ENCODE data around the gene MFAP2.

The MFAP2 gene

DNA sequence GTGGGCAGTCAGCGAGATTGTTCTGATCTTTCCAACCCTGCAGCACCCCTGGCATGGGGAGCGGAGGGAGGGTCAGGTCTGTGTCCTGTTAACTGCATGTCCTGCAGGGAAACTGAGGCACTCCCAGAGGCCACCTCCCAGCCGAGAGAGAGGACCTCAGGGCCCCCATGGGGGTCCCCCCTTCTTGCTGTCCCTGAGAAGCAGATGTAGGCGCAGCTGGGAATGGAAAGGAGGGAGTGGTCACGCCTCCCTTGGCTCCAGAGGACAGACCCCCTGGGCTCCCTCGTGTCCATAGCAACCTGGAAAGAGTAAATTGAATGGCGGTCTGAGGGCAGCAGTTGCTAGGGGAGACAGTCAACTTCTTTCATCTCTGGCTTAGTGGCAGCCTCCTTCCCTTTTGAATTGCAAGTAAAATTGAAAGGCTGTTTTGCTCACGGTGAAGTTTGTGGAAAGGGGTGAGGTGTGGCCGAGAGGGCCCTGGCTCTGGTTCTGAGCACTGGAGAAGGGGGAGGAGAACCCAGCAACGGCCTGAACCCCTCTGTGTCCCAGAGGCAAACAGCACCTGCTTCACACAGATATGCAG, 53.8 kb downstream of the MFAP2 start:
- no peak for DNase-seq

DNA sequence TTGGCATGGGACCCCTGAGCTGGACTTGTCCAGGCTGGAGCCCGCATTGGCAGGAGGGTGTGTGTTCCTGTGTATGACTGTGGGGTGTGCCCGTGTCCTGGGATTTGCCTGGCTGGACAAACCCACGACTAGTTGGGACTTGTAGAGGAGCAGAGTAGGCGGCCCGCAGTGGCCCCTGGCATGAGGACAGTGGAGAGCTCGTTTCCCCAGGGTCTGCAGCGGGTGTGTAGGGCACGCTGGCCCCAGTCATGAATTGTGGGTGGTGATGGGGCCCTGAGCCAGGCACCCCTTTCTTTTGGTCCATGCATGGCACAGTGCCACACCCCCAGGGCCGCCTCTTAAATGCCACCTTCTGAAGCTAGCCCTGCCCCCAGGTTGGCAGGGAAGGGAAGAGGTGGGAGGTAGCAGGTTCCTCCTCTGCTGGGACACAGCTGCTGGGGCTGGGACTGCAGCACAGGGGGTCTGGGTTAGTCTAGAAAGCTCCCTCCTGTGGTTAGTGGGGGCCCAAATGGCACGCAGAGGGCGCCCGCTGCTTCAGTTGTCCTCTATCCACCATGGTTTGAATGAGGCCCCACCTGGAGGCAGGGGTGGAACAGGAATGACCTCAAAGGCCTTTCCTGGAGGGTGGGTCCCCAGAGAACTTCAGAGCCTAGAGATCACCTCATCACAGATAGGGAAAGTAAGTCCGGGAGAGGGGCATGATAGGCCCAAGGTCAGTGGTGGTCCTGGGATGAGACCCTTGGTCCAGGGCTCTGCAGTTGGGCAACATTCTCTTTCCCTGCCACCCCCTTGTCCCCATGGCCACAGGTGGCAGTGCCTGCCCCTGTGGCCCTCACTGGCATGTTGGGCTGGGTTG, 54.6 kb downstream of the MFAP2 start:
- DNase-seq = no peak

DNA sequence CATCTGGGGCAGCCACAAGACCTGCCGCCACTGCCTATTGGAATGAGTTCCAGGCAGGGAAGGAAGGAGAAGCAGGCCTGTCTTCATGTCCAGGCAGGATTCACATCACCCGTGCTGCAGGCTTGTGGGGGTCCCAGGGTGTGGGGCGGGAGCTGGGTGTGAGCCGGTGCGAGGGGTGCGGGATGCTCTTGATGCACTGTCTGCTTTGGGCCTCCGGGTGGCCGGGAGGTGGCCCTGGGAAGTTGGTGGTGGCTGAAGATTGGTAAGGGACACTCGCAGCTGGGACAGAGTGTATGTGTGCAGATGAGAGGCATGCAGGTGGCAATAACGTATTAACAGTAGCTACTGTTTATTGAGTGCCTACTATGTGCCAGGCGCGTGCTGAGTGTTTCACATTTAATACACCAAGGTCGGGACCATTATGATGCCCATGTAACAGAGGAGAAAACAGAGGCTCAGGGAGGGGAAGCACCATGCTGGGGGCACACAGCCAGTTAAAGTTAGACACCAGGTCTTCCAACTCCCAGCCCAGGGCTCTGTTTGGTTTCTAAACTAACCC, 55.4 kb downstream of the MFAP2 start:
- no peak for DNase-seq
